LHCN-M2 (cell line): Measurements from ENCODE around the gene GLA. TPM values are rescaled to one million over a fixed set of nuclear protein-coding genes. Genes with fewer than 3 reads are reported as not detected.

Experiments
- DNase-seq: peaks from one replicate; pipeline ENCODE4 v3.0.0-alpha.2; 2012; ENCODE audit warnings: low read depth
- total RNA-seq: library from RNA; depleted of rRNA; stranded (reverse); fragments of >200 nt; gene quantifications from 2 replicates; pipeline ENCODE4 v1.2.3, GENCODE V29; 2014; rRNA removed

Gene GLA
- total RNA-seq, 1 experiment from 2014 or later: 52.1 TPM

DNA sequence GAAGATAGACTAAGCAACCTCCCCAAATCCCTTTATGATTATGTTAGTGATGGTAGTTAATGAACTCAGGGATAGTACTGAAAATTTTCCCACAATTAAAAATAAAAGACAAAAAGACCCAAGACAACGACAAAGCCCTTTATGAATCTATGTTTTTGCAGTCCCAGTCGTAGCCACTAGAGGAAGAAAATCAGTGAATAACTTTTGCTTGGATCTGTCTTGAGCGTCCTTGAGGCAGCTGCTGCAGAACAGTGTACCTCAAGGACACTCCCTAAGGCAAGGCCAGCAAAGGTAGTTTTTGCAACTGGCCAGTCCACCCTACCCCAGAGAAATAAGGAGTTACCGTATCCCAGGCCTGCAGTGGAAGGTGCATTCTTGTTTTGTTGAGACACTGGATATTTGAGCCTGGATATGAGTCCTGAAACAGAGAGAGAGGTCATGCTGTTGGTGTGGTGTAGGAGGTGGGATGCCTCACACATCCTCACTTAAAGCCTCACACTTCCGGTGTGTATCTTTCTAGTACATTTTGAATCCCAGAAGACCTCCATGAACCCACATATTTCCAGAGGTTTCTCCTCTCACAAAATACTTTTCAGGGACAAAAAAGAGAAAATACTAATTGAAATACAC is 50.4 kb downstream of the GLA start:
- peak; percentile 8 for DNase-seq

DNA sequence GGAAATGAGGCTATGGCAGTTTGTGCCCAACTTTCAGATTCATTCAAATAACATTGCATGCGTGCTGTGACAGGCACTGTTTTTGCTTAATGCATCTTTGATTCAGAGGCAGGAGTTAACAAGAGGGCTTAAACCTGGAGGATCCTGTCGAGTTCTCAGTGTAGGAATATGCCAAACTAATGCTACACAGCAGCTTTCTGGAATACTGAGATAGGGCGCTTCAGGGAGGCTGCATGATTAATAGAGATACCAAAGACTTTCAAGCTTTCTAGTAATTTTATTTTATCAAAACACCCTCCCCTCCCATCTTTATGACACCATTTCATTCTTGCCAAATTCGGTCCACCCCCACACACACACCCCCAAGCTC is 58.5 kb downstream of the GLA start:
- DNase-seq: no peak

DNA sequence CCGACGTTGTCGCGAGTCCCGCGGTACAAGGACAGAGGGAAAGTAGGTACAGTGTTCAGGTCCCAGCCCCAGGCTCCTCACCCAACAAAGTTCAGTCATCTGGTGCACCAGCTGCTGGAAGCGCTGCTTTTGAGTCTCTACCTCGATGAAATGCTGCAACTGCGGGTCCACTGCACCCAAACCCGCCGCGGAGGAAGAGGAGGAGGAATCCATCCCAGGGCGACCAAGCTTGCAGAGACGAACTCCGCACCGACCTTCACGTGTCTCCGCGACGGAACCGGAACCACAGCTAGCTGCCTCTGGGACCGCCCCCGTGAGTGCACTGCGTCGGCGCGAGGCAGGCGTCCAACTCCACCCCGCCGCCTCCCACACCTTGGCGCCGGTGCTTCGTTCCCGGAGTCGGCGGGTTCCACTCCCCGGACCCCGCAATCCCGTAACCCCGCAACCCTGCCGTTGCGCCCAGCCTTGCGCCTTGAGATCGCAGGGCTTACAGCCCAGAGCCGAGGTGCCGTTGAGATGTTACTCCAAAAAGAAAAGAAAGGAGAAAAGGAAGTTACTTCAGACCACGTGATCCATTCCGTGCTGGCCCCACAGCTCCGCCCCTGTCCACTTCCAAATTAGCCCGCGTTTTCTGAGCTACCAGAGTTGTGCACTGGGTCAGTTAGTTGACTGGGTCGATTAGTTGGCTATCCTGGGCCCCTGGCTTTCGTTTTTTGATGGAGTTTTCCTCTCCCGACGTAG is 59.1 kb downstream of the GLA start, which contains the start of gene TIMM8A:
Gene TIMM8A (minus strand): TSS at position 291 of the 741 bp plus-strand sequence. CDS start 78 bp downstream, at position 213.
- peak; percentile 68 for DNase-seq

DNA sequence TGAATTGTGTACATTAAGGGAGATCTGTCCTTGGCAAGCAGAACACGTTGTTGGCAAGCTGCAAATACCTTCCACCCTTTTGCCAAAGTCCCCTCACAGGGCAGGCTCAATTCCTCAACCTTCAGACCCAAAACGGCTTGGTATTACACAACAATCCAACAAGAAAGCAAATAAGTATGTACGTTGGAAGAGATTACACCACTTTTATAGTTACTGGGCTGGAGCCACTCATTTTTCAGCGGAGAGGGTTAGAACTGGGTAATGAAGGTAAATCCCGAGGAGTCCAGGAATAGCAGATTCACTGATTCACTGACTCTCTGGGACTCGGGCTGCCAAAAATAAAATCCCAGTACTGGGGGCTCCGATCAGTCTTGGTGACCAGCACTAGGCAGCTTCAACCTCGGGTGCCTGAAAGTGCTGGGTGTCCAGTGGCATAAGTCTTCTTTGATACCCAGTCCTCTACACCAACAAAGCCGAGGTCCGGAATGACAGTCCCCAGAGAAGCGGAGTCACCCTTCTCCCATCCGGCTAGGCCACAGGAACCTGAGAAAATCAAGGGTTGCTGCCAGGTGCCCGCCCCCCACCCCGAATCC is 59.8 kb downstream of the GLA start:
- peak; percentile 5 for DNase-seq

Other genes with a start within 250 kb of the GLA start
- gene DRP2, start 188.1 kb downstream of the GLA start, total RNA-seq: 2.5 and 3.1 TPM in 2 replicates
- 0.13 TPM in 1 of 2 replicates, not detected in the other for gene TAF7L, start 116.6 kb downstream of the GLA start, total RNA-seq
- gene TIMM8A, start 59.2 kb downstream of the GLA start, total RNA-seq: 4.3 and 5.6 TPM in 2 replicates
- not detected in 2 replicates for gene BTK, start 21.7 kb downstream of the GLA start, total RNA-seq
- 1,273 and 1,873 TPM in 2 replicates for gene RPL36A, start 16.9 kb downstream of the GLA start, total RNA-seq
- gene HNRNPH2, start 297 bp upstream of the GLA start, total RNA-seq: 65.1 and 71.9 TPM in 2 replicates
- gene ARMCX4, start 77.5 kb upstream of the GLA start, total RNA-seq: 0.92 and 1.2 TPM in 2 replicates
- gene ARMCX1, start 142.6 kb upstream of the GLA start, total RNA-seq: 52.3 and 73.5 TPM in 2 replicates
- 32.8 and 33.5 TPM in 2 replicates for gene ARMCX6, start 210.1 kb upstream of the GLA start, total RNA-seq
- 45.4 and 47.0 TPM in 2 replicates for gene ARMCX3, start 215.2 kb upstream of the GLA start, total RNA-seq